NCI-H2171 (cell line): Measurements from ENCODE around the gene PIAS3.
"Not testable (repeated sequence)": the region's sequence is repeated elsewhere in the genome, so short reads cannot be mapped to it uniquely, and the experiment has no call there.

ENCODE experiments used
- DNase-seq: peaks from one replicate; lab custom pipeline; 2025; lab: John Stamatoyannopoulos, UW

Gene PIAS3

DNA sequence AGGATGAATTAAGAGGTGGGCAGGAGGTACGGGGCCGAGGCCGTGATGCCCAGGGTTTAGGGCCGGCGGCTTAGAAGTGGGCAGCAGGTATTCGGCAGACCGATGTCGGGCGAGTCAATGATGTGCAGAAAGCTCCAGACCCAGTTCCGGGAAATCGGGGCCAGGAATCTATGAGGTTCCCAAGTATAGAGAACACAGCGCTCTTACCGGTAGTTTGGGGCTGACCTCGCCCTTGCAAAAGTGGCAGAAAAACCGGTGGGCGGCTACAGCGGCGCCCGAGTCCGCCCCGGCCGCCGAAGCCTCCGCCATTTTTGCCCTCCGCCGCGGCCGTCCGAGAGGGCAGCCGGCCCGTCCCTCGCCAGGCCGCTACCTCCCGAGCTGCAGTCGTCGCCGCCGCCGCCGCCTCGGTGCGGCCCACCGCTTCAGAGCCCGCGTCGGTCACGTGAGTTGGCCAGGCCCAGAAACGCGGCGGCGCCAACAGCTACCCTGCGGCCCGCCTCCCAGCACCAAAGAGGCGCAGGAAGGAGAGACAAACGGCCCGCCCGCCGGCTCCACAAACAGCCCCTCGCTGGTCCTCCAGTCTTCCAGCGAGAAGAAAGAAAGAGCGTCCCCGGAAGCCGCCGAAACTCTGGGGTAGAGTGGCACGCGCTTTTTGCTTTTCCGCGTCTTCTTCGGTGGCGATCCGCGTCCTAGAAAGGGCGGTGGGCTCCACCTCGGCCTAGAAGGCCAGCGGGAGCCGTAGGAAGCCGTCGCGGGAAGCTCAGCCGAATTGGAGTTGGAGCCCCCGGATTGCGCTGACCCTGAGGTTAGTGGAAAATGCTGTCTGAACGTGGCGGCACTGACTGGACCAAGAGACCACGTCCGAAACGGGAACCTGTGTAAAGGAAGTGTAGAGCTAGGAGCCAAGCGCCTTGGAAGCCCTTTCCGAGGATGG is 35.0 kb downstream of the PIAS3 start, which contains the start of the genes POLR3C and RNF115:
Gene POLR3C (plus strand): TSS at position 636 of the 934 bp plus-strand sequence. CDS start 1,577 bp downstream, outside the sequence.
Gene RNF115 (minus strand): TSS at position 531 of the 934 bp plus-strand sequence. CDS start 222 bp downstream, at position 309.
- DNase-seq: peak; percentile 86

DNA sequence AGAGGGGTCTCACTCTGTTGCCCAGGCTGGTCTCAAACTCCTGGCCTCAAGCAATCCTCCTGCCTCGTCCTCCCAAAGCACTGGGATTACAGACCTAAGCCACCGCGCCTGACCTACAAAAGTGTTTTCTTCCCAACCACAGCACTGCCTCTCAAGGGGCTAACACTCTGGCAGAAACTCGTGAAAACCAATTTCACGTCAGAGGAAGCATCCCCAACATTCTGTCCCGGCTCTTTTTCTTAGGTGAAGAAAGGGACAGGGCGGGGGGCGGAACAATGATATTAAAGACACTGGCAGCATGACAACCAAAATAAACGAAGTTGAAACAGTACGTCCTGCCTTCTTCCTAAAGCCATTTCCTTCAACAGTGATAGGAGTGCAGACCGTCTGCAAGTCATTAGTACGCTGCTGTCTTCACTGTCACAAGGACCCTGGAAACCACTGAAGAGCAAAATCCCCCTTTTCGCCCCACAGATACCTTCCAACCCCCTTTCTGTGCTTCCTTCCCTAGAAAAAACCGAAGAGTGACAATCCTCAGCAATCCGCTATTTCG is 36.0 kb downstream of the PIAS3 start:
- not testable (repeated sequence) for DNase-seq

DNA sequence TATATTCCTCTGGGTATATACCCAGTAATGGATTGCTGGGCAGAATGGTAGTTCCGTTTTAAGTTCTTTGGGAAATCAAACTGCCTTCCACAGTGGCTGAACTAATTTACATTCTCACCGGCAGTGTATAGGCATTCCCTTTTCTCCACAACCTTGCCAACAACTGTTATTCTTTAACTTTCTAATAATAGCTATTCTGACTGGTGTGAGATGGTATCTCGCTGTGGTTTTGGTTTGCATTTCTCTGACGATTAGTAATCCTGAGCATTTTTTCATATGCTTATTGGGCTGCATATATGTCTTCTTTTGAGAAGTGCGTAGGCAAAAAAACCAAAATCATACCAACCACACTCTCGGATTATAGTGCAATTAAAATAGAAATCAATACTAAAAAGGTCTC is 40.8 kb downstream of the PIAS3 start:
- not testable (repeated sequence) for DNase-seq

DNA sequence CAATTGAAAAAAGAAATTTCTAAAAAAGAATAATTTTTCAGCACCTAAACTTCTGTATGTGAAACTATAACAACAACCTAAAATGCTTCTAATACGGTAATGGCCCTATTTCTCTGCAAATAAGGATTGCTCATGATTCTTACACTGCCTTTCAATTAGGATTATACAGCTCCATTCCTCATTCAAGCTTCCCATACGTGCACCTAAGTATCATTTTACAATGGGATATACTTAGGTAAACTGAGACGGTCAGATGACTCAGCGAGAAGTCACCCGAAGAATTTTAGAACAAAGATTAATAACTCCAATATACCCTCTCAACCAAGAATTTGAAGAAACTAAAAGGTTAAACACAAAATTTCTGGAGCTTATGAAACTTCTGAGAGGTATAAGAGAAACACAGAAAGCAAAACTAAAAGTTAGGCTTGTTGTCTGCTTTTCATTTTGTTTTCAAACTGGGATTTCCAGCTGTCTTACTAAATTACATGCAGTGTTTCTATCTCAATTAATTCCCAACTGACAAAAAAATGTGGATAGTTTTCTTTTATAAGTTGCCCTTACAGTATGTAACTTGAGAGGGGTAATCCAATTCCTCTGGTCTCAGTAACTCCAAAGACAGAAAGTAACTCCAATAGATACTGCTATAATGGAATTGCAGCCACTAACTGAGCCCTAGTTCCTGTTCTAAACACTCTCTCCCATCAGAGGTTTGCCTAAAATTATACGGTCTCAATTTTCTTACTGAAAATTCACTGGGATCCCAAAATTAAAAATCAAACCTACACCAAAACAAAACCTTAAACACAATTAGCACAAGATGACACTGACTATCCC is 45.7 kb downstream of the PIAS3 start:
- DNase-seq: not testable (repeated sequence)

DNA sequence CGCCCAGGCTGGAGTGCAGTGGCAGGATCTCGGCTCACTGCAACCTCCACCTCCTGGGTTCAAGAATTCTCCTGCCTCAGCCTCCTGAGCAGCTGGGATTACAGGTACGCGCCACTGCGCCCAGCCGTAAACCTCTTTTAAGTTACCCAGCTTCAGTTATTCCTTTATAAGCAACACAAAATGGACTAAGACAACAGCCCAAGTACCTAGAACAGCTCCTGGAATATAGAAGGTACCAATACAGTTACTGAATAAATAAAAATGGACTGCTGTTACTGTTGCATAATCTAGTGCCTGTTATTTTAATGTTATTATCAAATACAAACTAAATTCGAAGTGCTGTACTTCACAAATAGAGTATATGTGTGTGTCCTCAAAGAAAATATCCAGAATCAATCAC is 52.0 kb downstream of the PIAS3 start:
- no peak for DNase-seq

DNA sequence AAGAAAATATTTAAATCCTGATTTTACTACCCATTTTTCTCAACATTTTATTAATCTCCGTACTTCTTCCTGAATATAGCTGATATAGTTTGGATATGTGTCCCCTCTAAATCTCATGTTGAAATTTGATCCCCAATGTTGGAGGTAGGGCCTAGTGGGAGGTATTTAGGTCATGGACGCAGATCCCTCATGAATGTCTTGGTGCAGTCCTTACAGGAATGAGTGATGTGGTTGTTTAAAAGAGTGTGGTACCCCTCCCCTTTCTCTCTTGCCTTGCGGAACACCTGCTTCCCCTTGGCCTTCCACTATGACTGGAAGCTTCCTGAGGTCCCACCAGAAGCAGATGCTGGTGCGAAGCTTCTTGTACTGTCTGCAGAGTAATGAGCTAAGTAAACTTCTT is 52.5 kb downstream of the PIAS3 start:
- DNase-seq: no peak

DNA sequence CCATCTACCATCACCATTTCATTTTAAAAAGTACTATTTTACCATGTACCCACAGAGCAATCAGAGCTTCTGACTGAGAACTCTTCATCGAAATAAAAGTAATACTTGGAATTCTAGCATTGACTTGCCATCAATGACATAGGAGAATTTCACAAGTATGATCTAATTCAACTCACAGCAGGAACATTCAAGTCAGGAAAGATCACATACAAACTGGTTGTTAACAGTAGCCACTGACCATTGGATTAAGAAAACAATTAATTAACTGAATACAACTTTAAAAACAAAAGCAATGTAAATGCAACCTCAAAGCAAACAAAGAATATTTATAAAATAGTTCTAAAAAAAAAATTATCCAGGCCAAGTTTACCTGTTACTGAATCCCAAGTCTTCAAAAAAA is 53.8 kb downstream of the PIAS3 start:
- DNase-seq: no peak

DNA sequence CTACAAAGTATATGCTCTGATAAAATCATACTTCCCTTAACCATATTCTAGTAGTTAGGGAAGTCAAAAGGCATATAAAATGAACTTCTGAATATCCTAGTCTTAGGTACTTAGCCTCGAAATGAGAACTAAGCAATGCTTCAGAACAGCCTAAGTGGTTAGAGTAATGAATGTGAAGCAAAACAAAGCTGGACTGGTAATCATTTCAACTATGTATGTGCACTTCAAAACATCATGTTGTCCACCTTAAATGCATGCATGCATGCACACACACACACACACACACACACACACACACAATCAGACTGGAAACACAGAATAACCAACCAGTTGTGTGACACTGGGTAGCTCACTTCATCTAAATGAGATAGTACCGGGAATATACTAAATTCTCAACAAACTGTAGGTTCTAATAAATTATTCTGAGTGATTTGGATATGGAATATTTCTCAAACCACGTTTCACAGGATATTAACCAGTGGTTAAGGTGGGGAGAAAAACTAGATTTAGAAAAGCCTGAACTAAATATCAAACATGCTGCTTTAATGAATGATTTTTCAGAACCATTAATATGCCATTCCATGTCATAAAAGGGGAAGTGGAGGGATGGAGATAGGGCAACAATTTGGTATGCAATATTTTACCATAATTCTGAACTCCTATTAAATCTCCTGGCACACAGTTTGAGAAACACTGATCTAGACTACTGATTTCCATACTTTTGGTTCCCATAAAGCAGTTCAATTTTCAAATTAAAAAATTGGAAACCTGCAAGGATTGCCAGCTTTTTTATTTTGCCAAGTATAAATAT is 54.4 kb downstream of the PIAS3 start:
- no peak for DNase-seq

DNA sequence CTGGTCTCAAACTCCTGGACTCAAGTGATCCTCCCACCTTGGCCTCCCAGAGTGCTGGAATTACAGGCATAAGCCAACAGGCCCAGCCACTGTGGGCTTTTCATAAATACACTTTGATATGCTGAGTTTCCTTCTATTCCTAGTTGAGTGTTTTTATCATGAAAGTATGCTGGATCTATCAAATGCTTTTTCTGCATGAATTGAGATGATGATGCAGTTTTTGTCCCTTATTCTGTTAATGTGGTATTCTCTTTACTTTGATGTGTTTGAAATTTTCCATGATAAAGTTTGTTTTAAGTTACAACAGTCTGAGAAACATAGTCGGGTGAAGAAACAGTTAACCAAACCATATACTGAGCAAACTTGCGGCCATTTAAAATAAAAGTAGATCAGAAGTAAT is 59.1 kb downstream of the PIAS3 start:
- no peak for DNase-seq
